ENCODE results near the gene PRRC2B.

PRRC2B gene

GRCh38 chr9:131457746-131458145 lies 63.9 kb downstream of the PRRC2B start:
- DNase-seq (ENCODE audit: low spot score) = no peak
- in situ Hi-C loops (cut with MboI; ENCODE audit: low pct_unique_long_range_greater_than_20kb, low sequenced_read_pairs, unreplicated experiment) = no loop called here
- TF ChIP-seq CTCF (IDR thresholded peaks at IDR 0.05; ENCODE audit: extremely low read depth, insufficient read depth, missing control alignments) = no peak

- in situ Hi-C loops (cut with MboI; ENCODE audit: low pct_unique_long_range_greater_than_20kb, low sequenced_read_pairs, unreplicated experiment) = no loop called here
- TF ChIP-seq CTCF (IDR thresholded peaks at IDR 0.05; ENCODE audit: extremely low read depth, insufficient read depth, missing control alignments) = no peak
- DNase-seq (ENCODE audit: low spot score) = no peak
These were observed 65.2 kb downstream of the PRRC2B start for GRCh38 chr9:131459056-131459455.

GRCh38 chr9:131461166-131461565 lies 67.3 kb downstream of the PRRC2B start:
- DNase-seq (ENCODE audit: low spot score) = no peak
- in situ Hi-C loops (cut with MboI; ENCODE audit: low pct_unique_long_range_greater_than_20kb, low sequenced_read_pairs, unreplicated experiment) = no loop called here
- no peak for TF ChIP-seq CTCF (IDR thresholded peaks at IDR 0.05; ENCODE audit: extremely low read depth, insufficient read depth, missing control alignments)

- no peak for DNase-seq (ENCODE audit: low spot score)
- in situ Hi-C loops (cut with MboI; ENCODE audit: low pct_unique_long_range_greater_than_20kb, low sequenced_read_pairs, unreplicated experiment) = no loop called here
These were observed 70.6 kb downstream of the PRRC2B start for GRCh38 chr9:131464354-131465000.

GRCh38 chr9:131465401-131465800 lies 71.5 kb downstream of the PRRC2B start:
- in situ Hi-C loops (cut with MboI; ENCODE audit: low pct_unique_long_range_greater_than_20kb, low sequenced_read_pairs, unreplicated experiment) = no loop called here
- no peak for TF ChIP-seq CTCF (IDR thresholded peaks at IDR 0.05; ENCODE audit: extremely low read depth, insufficient read depth, missing control alignments)
- no peak for DNase-seq (ENCODE audit: low spot score)

More at GRCh38 chr9:131464354-131465000, 70.6 kb downstream of the PRRC2B start:
- no peak for TF ChIP-seq CTCF (IDR thresholded peaks at IDR 0.05; ENCODE audit: extremely low read depth, insufficient read depth, missing control alignments)

GRCh38 chr9:131467214-131467935 lies 73.5 kb downstream of the PRRC2B start:
- TF ChIP-seq CTCF (IDR thresholded peaks at IDR 0.05; ENCODE audit: extremely low read depth, insufficient read depth, missing control alignments) = no peak
- DNase-seq (ENCODE audit: low spot score) = no peak
- in situ Hi-C loops (cut with MboI; ENCODE audit: low pct_unique_long_range_greater_than_20kb, low sequenced_read_pairs, unreplicated experiment) = no loop called here
